Testis (tissue), 3 donors: Measurements from ENCODE around the gene ADPRM. TPM values are rescaled to one million over a fixed set of nuclear protein-coding genes. Genes with fewer than 3 reads are reported as not detected.
A peak's percentile ranks its signal among the peaks of the same experiment; 100 is the strongest.

Experiments
- DNase-seq: peaks from one replicate; pipeline ENCODE4 v3.0.0-alpha.2; 2019
- H3K27ac ChIP-seq, 2 donors: fragments of 200-600 bp; sonication (generic); one replicate each; pipeline ENCODE4 v1.5.1; 2019
- H3K27me3 ChIP-seq: fragments of 200-600 bp; sonication (generic); one replicate; pipeline ENCODE4 v1.5.1; 2019
- H3K36me3 ChIP-seq: fragments of 200-600 bp; sonication (generic); one replicate; pipeline ENCODE4 v1.5.1; 2017; ENCODE audit warnings: low read depth; ENCODE audit errors: missing control alignments
- H3K4me1 ChIP-seq: fragments of 200-600 bp; sonication (generic); one replicate; pipeline ENCODE4 v1.5.1; 2019
- H3K4me3 ChIP-seq, 2 donors: fragments of 200-600 bp; sonication (generic); one replicate each; pipeline ENCODE4 v1.5.1; 2017 to 2019
- H3K9me3 ChIP-seq: fragments of 200-600 bp; sonication (generic); one replicate; pipeline ENCODE4 v1.5.1; 2017
- CTCF ChIP-seq, 3 experiments: fragments of 450-650 bp in 2 of 3; fragments of 200-600 bp in 1 of 3; sonication (generic) in 1 of 3; IDR thresholded peaks; one replicate each; pipeline ENCODE4 v1.5.1; 2016 to 2019; ENCODE audit warnings: antibody characterized with exemption in 3 of 3, mild to moderate bottlenecking in 2 of 3, moderate library complexity in 1 of 3
- POLR2A ChIP-seq: fragments of 450-650 bp; IDR thresholded peaks from one replicate; pipeline ENCODE4 v1.6.1; 2017; ENCODE audit warnings: antibody characterized with exemption, mild to moderate bottlenecking, moderate library complexity
- WGBS, 2 donors: methylation state at CpG; one replicate each; pipeline ENCODE4 v1.1.5; 2018; 5-methylcytosine and 5-hydroxymethylcytosine counted together
- intact Hi-C: fragments of 100-400 bp; cut with DNase I; formaldehyde crosslinking; loops from one replicate; pipeline ENCODE4 v1.15.1; 2023; ENCODE audit warnings: low total_unique reads
- polyA plus RNA-seq: library from polyadenylated mRNA; stranded (reverse); fragments of 350-450 nt; fragmentation: Illumina TruSeq; extraction: RNeasy Lipid Tissue Mini Kit (QIAGEN cat#74804); gene quantifications from one replicate; pipeline ENCODE4 v1.2.3, GENCODE V29; 2014; ENCODE audit warnings: low read depth, low replicate concordance; ENCODE audit not compliant: insufficient read depth
- total RNA-seq, 2 donors: library from RNA; depleted of rRNA; stranded (reverse); fragments of >200 nt; gene quantifications; one replicate each; pipeline ENCODE4 v1.2.3, GENCODE V29; 2016

The ADPRM gene
- total and polyA plus RNA-seq, 3 donors from 2014 or later: 8.0 to 13.8 (median 9.0) TPM

DNA sequence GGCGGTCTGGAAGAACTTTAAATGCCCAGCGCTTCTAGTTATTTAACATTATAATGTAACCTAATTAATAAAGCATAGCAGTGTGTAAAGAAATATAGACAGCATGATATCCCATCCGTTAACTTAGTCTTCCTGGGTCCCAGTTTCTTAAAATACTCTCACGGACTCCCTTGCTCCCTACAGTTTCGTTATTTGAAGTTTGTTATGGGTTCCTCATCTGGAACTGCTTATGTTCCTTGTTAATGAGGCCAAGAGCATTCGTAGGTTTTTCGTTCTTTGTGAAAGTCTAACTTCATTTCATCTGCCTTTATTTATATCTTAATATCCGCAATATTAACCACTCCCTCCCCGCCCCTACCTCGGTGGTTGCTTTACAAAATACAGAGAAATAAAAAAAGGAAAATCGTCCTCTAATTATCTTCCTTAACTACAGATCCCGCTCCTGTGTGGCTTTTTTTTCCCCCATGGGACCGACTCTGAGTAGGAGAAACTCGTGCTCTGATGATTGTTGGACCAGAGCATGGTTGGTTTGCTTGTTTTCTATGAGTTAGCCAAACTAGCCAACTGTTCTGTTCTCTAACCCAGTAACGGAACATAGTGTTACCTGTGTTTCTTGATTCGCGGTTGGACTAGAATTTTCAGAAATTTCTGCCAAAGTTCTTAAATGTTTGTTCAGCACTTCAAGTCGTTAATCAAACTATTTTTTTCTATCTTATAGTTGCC is 863 bp downstream of the ADPRM start:
- intact Hi-C loops: no loop called here
- H3K4me3 ChIP-seq: peak overlapping the region; percentile 80 to 97
- peaks cover 13% of the 10 kb centered on the region for H3K4me1 ChIP-seq
- 3 to 7% methylated on average over 18 of the region's 18 CpGs for WGBS, 2 donors
- H3K27me3 ChIP-seq: no peaks in the 10 kb centered on the region
- no peaks in the 10 kb centered on the region for H3K9me3 ChIP-seq
- DNase-seq: peak; percentile 42
- H3K27ac ChIP-seq: peak overlapping the region; percentile 86 to 95
- no peak for TF ChIP-seq CTCF (IDR thresholded peaks at IDR 0.05)
- TF ChIP-seq POLR2A: no peak
- no peaks in the 10 kb centered on the region for H3K36me3 ChIP-seq

- TF ChIP-seq CTCF (IDR thresholded peaks at IDR 0.05): no peak
- TF ChIP-seq POLR2A: no peak
- intact Hi-C loops: no loop called here
- DNase-seq: no peak
- no peak overlapping the region for H3K4me3 ChIP-seq
- peaks cover 13% of the 10 kb centered on the region for H3K4me1 ChIP-seq
- no peaks in the 10 kb centered on the region for H3K36me3 ChIP-seq
- H3K9me3 ChIP-seq: no peaks in the 10 kb centered on the region
- no peaks in the 10 kb centered on the region for H3K27me3 ChIP-seq
- 75 to 84% methylated on average over 1 of the region's 1 CpG for WGBS, 2 donors
- no peak overlapping the region for H3K27ac ChIP-seq
Measured at GRCh38 chr17:10699856-10700255, 2.5 kb downstream of the ADPRM start.

DNA sequence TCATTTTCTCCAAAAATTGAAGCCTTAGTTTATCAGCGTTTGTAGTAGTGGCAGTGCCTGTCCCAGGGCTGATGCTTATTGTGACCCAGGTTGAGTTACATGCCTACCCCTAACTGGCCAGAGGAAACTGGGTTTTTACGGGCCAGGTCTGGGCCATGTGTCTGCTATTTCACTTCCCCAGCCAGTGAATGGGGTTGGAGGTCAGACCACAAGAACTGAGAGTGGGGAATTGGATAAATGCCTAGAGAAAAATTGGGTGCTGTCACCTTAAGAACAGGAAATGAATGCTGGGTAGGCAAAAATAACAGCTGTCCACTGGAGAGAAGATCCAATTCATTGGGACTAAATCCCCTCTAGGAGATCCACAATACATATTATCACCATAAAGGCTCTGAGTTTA is 5.2 kb downstream of the ADPRM start:
- WGBS, 2 donors: 68 to 70% methylated on average over 2 of the region's 2 CpGs
- intact Hi-C loops: no loop called here
- Histone ChIP-seq H3K4me1 (peaks cover 7% of the 10 kb centered on the region), H3K4me3 (no peak overlapping the region), H3K9me3 (no peaks in the 10 kb centered on the region), H3K36me3 (no peaks in the 10 kb centered on the region), H3K27me3 (no peaks in the 10 kb centered on the region), H3K27ac (no peak overlapping the region)
- no peak for DNase-seq
- TF ChIP-seq POLR2A: no peak
- TF ChIP-seq CTCF (IDR thresholded peaks at IDR 0.05): no peak

DNA sequence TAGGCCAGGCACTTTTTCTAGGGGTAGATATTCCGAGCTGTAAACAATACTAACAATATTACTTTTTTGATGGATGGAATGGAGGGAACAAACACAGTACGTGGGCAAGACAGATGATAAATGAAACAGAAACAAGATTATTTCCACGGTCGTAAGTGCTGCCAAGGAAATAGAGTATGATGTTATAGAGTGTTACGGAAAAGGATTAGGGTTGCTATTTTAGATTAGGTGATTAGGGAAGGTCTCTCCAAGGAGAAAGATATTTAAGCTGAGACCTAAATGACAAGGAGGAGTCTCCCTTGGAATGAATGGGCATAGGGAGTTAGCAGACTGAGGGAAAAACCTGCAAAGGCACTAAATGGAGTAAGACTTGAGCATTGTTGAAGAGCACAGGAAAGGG is 8.3 kb downstream of the ADPRM start:
- intact Hi-C loops: no loop called here
- H3K4me1 ChIP-seq: no peaks in the 10 kb centered on the region
- H3K27me3 ChIP-seq: no peaks in the 10 kb centered on the region
- no peaks in the 10 kb centered on the region for H3K9me3 ChIP-seq
- 89 to 90% methylated on average over 5 of the region's 5 CpGs for WGBS, 2 donors
- TF ChIP-seq CTCF (IDR thresholded peaks at IDR 0.05): no peak
- TF ChIP-seq POLR2A: no peak
- DNase-seq: no peak
- no peak overlapping the region for H3K27ac ChIP-seq
- no peaks in the 10 kb centered on the region for H3K36me3 ChIP-seq
- no peak overlapping the region for H3K4me3 ChIP-seq

DNA sequence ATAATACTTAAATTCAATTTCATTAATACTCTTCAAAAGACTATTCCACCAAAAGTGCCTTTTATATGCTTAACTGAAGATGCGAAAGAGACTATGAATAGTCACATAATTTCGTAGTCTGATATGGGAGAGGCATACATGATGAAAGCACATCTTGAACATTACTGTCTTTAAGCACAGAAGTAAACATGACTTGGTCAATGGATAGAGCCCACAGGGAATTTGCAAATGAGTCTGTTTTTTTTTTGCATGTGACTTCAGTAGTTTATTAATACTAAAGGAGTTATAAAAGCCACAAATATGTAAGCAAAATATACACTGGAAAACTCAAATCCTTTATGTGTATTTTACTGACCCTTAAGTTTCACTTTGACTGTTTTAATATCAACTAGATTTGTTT is 15.9 kb downstream of the ADPRM start:
- no peak for TF ChIP-seq POLR2A
- TF ChIP-seq CTCF (IDR thresholded peaks at IDR 0.05): no peak
- Histone ChIP-seq H3K27me3 (no peaks in the 10 kb centered on the region), H3K4me1 (no peaks in the 10 kb centered on the region), H3K4me3 (no peak overlapping the region), H3K36me3 (no peaks in the 10 kb centered on the region), H3K9me3 (no peaks in the 10 kb centered on the region), H3K27ac (no peak overlapping the region)
- intact Hi-C loops: no loop called here
- 89 to 94% methylated on average over 2 of the region's 2 CpGs for WGBS, 2 donors
- DNase-seq: no peak
